Endothelial cell of umbilical vein (primary cell): ENCODE measurements around the gene ADAMTS17. TPM values are rescaled to one million over a fixed set of nuclear protein-coding genes. Genes with fewer than 3 reads are reported as not detected.

Experiments used
- BruUV-seq: library from RNA; stranded (reverse); fragments of 400-500 nt; replicated peaks from 2 replicates; lab custom pipeline; 2021; lab: Mats Ljungman, UMichigan
- CTCF ChIA-PET: fragments of 300-600, 350-600 bp; sonication (Branson Sonifier 250); formaldehyde crosslinking; loops from one replicate; lab custom pipeline; 2021; ENCODE audit warnings: antibody characterized with exemption, inconsistent platforms; lab: Charles Lee
- POLR2A ChIA-PET: fragments of 300-600, 350-600 bp; sonication (Branson Sonifier 250); formaldehyde crosslinking; loops from one replicate; lab custom pipeline; 2021; ENCODE audit warnings: antibody characterized with exemption, inconsistent platforms; lab: Charles Lee
- DNase-seq: peaks from one replicate; pipeline ENCODE4 v3.0.0-alpha.2; 2011; ENCODE audit warnings: low read depth, low spot score
- FAIRE-seq: peaks from 2 replicates; lab custom pipeline; 2011; peaks lifted over from hg19 to GRCh38; lab: Jason Lieb, UNC
- H2AFZ ChIP-seq: 2 replicates; pipeline ENCODE4 v1.6.0; 2012; ENCODE audit warnings: low read depth, low read length, control low read depth, inconsistent platforms
- H3K27ac ChIP-seq: 2 replicates; pipeline ENCODE4 v1.5.1; 2011; ENCODE audit warnings: low read depth, mild to moderate bottlenecking, control low read depth, low read length, moderate library complexity; ENCODE audit not compliant: insufficient read depth
- H3K27me3 ChIP-seq, 2 experiments: 2 replicates each; pipeline versions ENCODE4 v1.6.0 to v1.6.1; 2011; ENCODE audit warnings: low read length in 2 of 2, mixed read lengths in 1 of 2; ENCODE audit not compliant: control insufficient read depth in 2 of 2, insufficient read depth in 2 of 2
- H3K36me3 ChIP-seq, 2 experiments: 2 replicates in 1 of 2; 3 replicates in 1 of 2; pipeline ENCODE4 v1.5.1; 2011; ENCODE audit warnings: low read length in 2 of 2, mild to moderate bottlenecking in 1 of 2, moderate library complexity in 1 of 2; ENCODE audit not compliant: control insufficient read depth in 2 of 2, insufficient read depth in 2 of 2; ENCODE audit errors: extremely low read depth in 1 of 2
- H3K4me1 ChIP-seq: 3 replicates; pipeline ENCODE4 v1.5.1; 2011; ENCODE audit warnings: mild to moderate bottlenecking, low read length; ENCODE audit not compliant: control insufficient read depth, insufficient read depth; ENCODE audit errors: extremely low read depth
- H3K4me2 ChIP-seq: 2 replicates; pipeline ENCODE4 v1.6.1; 2011; ENCODE audit warnings: low read length, control low read depth, mixed read lengths; ENCODE audit not compliant: insufficient read depth
- H3K4me3 ChIP-seq, 3 experiments: fragments of 200-600 bp in 1 of 3; sonication (generic), shearing (Covaris generic) in 1 of 3; replicated peaks in 1 of 3; 2 replicates each; pipeline ENCODE4 v1.5.1; 2011 to 2016; ENCODE audit warnings: control low read depth in 3 of 3, low read length in 3 of 3, mild to moderate bottlenecking in 2 of 3, inconsistent platforms in 1 of 3, low read depth in 1 of 3, moderate library complexity in 1 of 3; ENCODE audit not compliant: insufficient read depth in 1 of 3
- H3K79me2 ChIP-seq: 2 replicates; pipeline ENCODE4 v1.6.0; 2012; ENCODE audit warnings: low read length, inconsistent platforms; ENCODE audit not compliant: control insufficient read depth, insufficient read depth
- H3K9ac ChIP-seq: replicated peaks from 2 replicates; pipeline ENCODE3; 2011; ENCODE audit warnings: low read length, control low read depth; ENCODE audit not compliant: insufficient read depth; ENCODE audit errors: extremely low read depth
- H3K9me1 ChIP-seq: replicated peaks from 3 replicates; pipeline ENCODE4 v1.6.0; 2011; ENCODE audit warnings: mild to moderate bottlenecking, low read length; ENCODE audit not compliant: control insufficient read depth, insufficient read depth; ENCODE audit errors: extremely low read depth
- H3K9me3 ChIP-seq: replicated peaks from 2 replicates; pipeline ENCODE4 v1.5.1; 2012; ENCODE audit warnings: low read length, inconsistent platforms; ENCODE audit not compliant: control insufficient read depth, insufficient read depth
- H4K20me1 ChIP-seq: replicated peaks from 2 replicates; pipeline ENCODE3; 2011; ENCODE audit warnings: mild to moderate bottlenecking, low read length; ENCODE audit not compliant: control insufficient read depth, insufficient read depth; ENCODE audit errors: extremely low read depth
- EZH2 ChIP-seq: IDR thresholded peaks from 2 replicates; pipeline ENCODE4 v1.6.1; 2012; ENCODE audit warnings: borderline replicate concordance, low read depth, mild to moderate bottlenecking, moderate library complexity, low read length, inconsistent platforms; ENCODE audit not compliant: severe bottlenecking
- FOS ChIP-seq: IDR thresholded peaks from 2 replicates; pipeline ENCODE4 v1.6.1; 2011; ENCODE audit warnings: mild to moderate bottlenecking, low read length, moderate library complexity, borderline replicate concordance; ENCODE audit not compliant: insufficient read depth
- GATA2 ChIP-seq: IDR thresholded peaks from 2 replicates; pipeline ENCODE4 v1.7.0; 2011; ENCODE audit warnings: low read depth, mild to moderate bottlenecking, moderate library complexity, mixed read lengths, low read length; ENCODE audit not compliant: insufficient read length, insufficient read depth
- JUN ChIP-seq: IDR thresholded peaks from 2 replicates; pipeline ENCODE4 v1.6.1; 2011; ENCODE audit warnings: borderline replicate concordance, low read depth; ENCODE audit not compliant: insufficient read length, insufficient read depth
- MAX ChIP-seq: IDR thresholded peaks from 2 replicates; pipeline ENCODE4 v1.6.1; 2011; ENCODE audit not compliant: insufficient read depth, insufficient read length
- MYC ChIP-seq: IDR thresholded peaks from one replicate; pipeline ENCODE4 v1.6.1; 2011; ENCODE audit warnings: mild to moderate bottlenecking, low read depth, low read length
- POLR2A ChIP-seq: IDR thresholded peaks from 2 replicates; pipeline ENCODE4 v1.6.1; 2012; ENCODE audit warnings: low read depth, mild to moderate bottlenecking, control low read depth, low read length
- POLR2AphosphoS5 ChIP-seq: IDR thresholded peaks from 2 replicates; pipeline ENCODE4 v1.6.1; 2012; ENCODE audit warnings: low read depth, mild to moderate bottlenecking, control low read depth, low read length, moderate library complexity; ENCODE audit not compliant: insufficient read depth
- dilution Hi-C: fragments of 300-500 bp; cut with MboI; formaldehyde crosslinking; loops from one replicate; pipeline ENCODE4 v1.15.0; 2019; ENCODE audit warnings: low sequenced_read_pairs; ENCODE audit not compliant: extremely low pct_ligation_motif_present
- intact Hi-C: fragments of 100-400 bp; cut with micrococcal nuclease; formaldehyde crosslinking; loops from one replicate; pipeline ENCODE4 v1.10.0; 2022
- polyA plus RNA-seq, 4 experiments: library from polyadenylated mRNA; depleted of rRNA in 3 of 4; stranded (reverse) in 3 of 4; unstranded in 1 of 4; fragments of >200 nt; gene quantifications; 2 replicates each; pipeline versions ENCODE4 v1.2.1 to v1.2.3, GENCODE V29; 2011 to 2012; ENCODE audit warnings: missing spikeins in 1 of 4
- total RNA-seq: library from RNA; stranded (reverse); gene quantifications from 2 replicates; pipeline ENCODE4 v1.2.3, GENCODE V29; 2021
- TF ChIP-seq, protein P1 (sequence below), 2 donors: IDR thresholded peaks; 1 replicate in 1 of 2; 2 replicates in 1 of 2; pipeline ENCODE4 v1.5.1; 2011; ENCODE audit warnings: low read length in 2 of 2, mild to moderate bottlenecking in 2 of 2, moderate library complexity in 2 of 2, control low read depth in 1 of 2, inconsistent platforms in 1 of 2, low read depth in 1 of 2; ENCODE audit not compliant: insufficient read depth in 1 of 2; ENCODE audit errors: extremely low read depth in 1 of 2

The ADAMTS17 gene
- total and polyA plus RNA-seq, 2 donors (not counting 3 experiments of a cell fraction or from before 2014, with no cell fraction given), result 0.12 TPM; not detected in 1

GRCh38 chr15:99999282-100000070 lies 342.3 kb downstream of the ADAMTS17 start:
- FAIRE-seq, result no peak

More at GRCh38 chr15:99999282-100000070, 342.3 kb downstream of the ADAMTS17 start:
- H3K27me3 ChIP-seq, result no peaks in the 10 kb centered on the region
- ChIA-PET CTCF (no interaction called here), POLR2A (no interaction called here)
- no peaks in the 10 kb centered on the region for H3K9me3 ChIP-seq
- H4K20me1 ChIP-seq, result no peaks in the 10 kb centered on the region
- no TSS peak for BruUV-seq
- no peak overlapping the region for H2AFZ ChIP-seq
- no peak overlapping the region for H3K9ac ChIP-seq
- no peak overlapping the region for H3K27ac ChIP-seq
- no peaks in the 10 kb centered on the region for H3K79me2 ChIP-seq
- TF ChIP-seq FOS, result no peak
- TF ChIP-seq JUN, result no peak
- no peak for TF ChIP-seq GATA2
- TF ChIP-seq, protein P1, sequence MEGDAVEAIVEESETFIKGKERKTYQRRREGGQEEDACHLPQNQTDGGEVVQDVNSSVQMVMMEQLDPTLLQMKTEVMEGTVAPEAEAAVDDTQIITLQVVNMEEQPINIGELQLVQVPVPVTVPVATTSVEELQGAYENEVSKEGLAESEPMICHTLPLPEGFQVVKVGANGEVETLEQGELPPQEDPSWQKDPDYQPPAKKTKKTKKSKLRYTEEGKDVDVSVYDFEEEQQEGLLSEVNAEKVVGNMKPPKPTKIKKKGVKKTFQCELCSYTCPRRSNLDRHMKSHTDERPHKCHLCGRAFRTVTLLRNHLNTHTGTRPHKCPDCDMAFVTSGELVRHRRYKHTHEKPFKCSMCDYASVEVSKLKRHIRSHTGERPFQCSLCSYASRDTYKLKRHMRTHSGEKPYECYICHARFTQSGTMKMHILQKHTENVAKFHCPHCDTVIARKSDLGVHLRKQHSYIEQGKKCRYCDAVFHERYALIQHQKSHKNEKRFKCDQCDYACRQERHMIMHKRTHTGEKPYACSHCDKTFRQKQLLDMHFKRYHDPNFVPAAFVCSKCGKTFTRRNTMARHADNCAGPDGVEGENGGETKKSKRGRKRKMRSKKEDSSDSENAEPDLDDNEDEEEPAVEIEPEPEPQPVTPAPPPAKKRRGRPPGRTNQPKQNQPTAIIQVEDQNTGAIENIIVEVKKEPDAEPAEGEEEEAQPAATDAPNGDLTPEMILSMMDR (IDR thresholded peaks at IDR 0.05; ENCODE audit: extremely low read depth in 1 of 2, insufficient read depth in 1 of 2, low read depth in 1 of 2, low read length in 2 of 2), result no peak
- TF ChIP-seq MAX, result no peak
- no peak for TF ChIP-seq EZH2
- TF ChIP-seq POLR2AphosphoS5, result no peak
- no peak for TF ChIP-seq MYC
- no peak for TF ChIP-seq POLR2A
- no peaks in the 10 kb centered on the region for H3K36me3 ChIP-seq
- no peak overlapping the region for H3K4me2 ChIP-seq
- DNase-seq, result no peak
- H3K4me1 ChIP-seq, result no peaks in the 10 kb centered on the region
- intact Hi-C loops (no loop called here), dilution Hi-C loops (no loop called here)
- H3K4me3 ChIP-seq, result no peak overlapping the region
- H3K9me1 ChIP-seq, result no peaks in the 10 kb centered on the region
